K562 (cell line): ENCODE results near the gene BCL10. TPM values are rescaled to one million over a fixed set of nuclear protein-coding genes. Genes with fewer than 3 reads are reported as not detected.

Experiments
- HDAC1 ChIP-seq, 2 experiments: fragments of 450-650 bp; IDR thresholded peaks; 2 replicates each; pipeline ENCODE4 v1.6.1; 2016 to 2017; ENCODE audit warnings: inconsistent platforms in 1 of 2, mild to moderate bottlenecking in 1 of 2, moderate library complexity in 1 of 2
- ILF3 ChIP-seq: fragments of 450-650 bp; IDR thresholded peaks from 2 replicates; pipeline ENCODE4 v1.6.1; 2018; ENCODE audit warnings: antibody characterized with exemption, mild to moderate bottlenecking, moderate library complexity, borderline replicate concordance
- KLF10 ChIP-seq: fragments of 250-450 bp; sonication (Bioruptor Pico); IDR thresholded peaks from 2 replicates; pipeline ENCODE4 v1.6.1; 2021; ENCODE audit warnings: matching md5 sums
- MEF2A ChIP-seq: IDR thresholded peaks from 2 replicates; pipeline ENCODE4 v1.6.1; 2011; ENCODE audit warnings: low read depth, mild to moderate bottlenecking, low read length, moderate library complexity; ENCODE audit not compliant: control insufficient read depth
- MYBL2 ChIP-seq, 2 experiments: fragments of 450-650 bp in 1 of 2; sonication (generic) in 1 of 2; formaldehyde crosslinking in 1 of 2; IDR thresholded peaks; 2 replicates each; pipeline versions ENCODE4 v1.6.1 to v1.8.1; 2017 to 2022; ENCODE audit warnings: borderline replicate concordance in 1 of 2, inconsistent platforms in 1 of 2, low read depth in 1 of 2, mild to moderate bottlenecking in 1 of 2, missing genetic modification reagents in 1 of 2, moderate library complexity in 1 of 2
- NEUROD1 ChIP-seq: fragments of 150-350 bp; IDR thresholded peaks from 2 replicates; pipeline ENCODE4 v1.6.1; 2014; ENCODE audit warnings: borderline replicate concordance, low read length, low read depth; ENCODE audit not compliant: partially characterized antibody
- NFXL1 ChIP-seq: fragments of 450-650 bp; formaldehyde crosslinking; IDR thresholded peaks from 2 replicates; pipeline ENCODE4 v1.4.0; 2021; ENCODE audit warnings: mild to moderate bottlenecking
- PML ChIP-seq: IDR thresholded peaks from 2 replicates; pipeline ENCODE4 v1.6.1; 2012; ENCODE audit warnings: low read length, inconsistent platforms
- SREBF2 ChIP-seq: sonication (generic); formaldehyde crosslinking; IDR thresholded peaks from 2 replicates; pipeline ENCODE4 v1.4.0; 2020; ENCODE audit warnings: mild to moderate bottlenecking, missing genetic modification reagents
- TEAD2 ChIP-seq: fragments of 450-650 bp; IDR thresholded peaks from 2 replicates; pipeline ENCODE4 v1.6.1; 2016; ENCODE audit warnings: missing genetic modification characterization, control low read depth, missing compliant biosample characterization
- polyA plus RNA-seq, 8 experiments: library from polyadenylated mRNA; depleted of rRNA in 4 of 8; stranded (reverse) in 5 of 8; unstranded in 3 of 8; fragments of >200 nt; fragmentation: Nextera tagmentation in 2 of 8; fragmentation: Illumina TruSeq in 1 of 8; extraction: Ambion mirVana in 2 of 8; extraction: Trizol in 1 of 8; gene quantifications; 2 replicates each; pipeline versions ENCODE4 v1.2.1 to v1.2.3, GENCODE V29; 2011 to 2014; ENCODE audit warnings: inconsistent platforms in 1 of 8, missing spikeins in 1 of 8
- total RNA-seq, 7 experiments: library from RNA; depleted of rRNA in 6 of 7; stranded (reverse); fragments of >200 nt in 6 of 7; fragmentation: Illumina TruSeq in 2 of 7; extraction: Trizol in 2 of 7; gene quantifications; 2 replicates each; pipeline versions ENCODE4 v1.2.1 to v1.2.3, GENCODE V29; 2011 to 2021; ENCODE audit warnings: low replicate concordance in 1 of 7
- TF ChIP-seq, protein P1 (sequence below): sonication (generic); formaldehyde crosslinking; IDR thresholded peaks from 2 replicates; pipeline ENCODE4 v1.8.1; 2023; ENCODE audit warnings: mild to moderate bottlenecking, missing genetic modification reagents
- TF ChIP-seq, protein P2 (sequence below): conservative IDR thresholded peaks from 2 replicates; pipeline ENCODE4 v1.6.1; 2011; ENCODE audit warnings: low read depth, mild to moderate bottlenecking, low read length; ENCODE audit not compliant: control insufficient read depth

The BCL10 gene
- total and polyA plus RNA-seq, 9 of the 15 experiments (the other 6 are each of a cell fraction or from before 2014, with no cell fraction given) = 8.0 to 19.4 (median 12.3) TPM

DNA sequence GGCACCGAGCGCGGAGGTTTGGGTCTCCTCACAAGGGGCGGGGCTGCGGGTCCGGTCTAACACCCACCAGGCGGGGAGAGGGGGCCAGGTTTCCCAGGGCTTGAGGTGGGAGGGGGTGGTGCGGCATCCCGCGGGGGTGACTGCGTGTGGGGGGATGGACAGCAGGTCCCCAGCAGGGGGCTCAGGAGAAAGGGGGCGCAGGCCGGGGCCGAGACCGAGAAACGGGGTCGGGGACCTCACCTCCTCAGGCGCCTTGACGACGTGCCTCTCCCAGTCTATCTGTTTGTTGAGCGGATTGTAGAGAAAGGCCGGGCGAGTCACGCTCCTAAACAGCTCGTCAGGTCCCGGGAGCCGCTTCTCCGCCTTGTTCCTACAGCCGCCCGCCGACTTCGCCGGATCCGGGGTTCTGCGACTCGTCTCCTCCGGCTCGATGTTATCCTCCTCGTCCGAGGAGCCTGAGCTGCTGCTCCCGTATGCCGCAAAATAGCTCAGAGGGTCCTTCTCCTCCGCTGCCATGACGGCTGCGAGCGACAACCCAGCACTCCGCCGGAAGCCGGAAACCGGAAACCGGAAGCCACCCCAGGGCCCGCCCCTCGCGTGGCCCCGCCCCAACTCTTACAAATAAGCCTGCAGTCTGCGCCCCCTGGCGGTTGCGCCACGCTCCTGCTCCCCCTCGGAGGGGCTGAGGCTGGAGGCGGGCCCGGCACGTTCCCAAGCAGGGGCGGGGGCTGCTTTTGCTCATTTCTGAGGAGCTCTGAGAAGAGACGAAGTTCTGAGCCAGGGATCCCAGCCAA is 17.1 kb downstream of the BCL10 start, which contains the start of gene C1orf52 (continued):
- TF ChIP-seq, protein P1, sequence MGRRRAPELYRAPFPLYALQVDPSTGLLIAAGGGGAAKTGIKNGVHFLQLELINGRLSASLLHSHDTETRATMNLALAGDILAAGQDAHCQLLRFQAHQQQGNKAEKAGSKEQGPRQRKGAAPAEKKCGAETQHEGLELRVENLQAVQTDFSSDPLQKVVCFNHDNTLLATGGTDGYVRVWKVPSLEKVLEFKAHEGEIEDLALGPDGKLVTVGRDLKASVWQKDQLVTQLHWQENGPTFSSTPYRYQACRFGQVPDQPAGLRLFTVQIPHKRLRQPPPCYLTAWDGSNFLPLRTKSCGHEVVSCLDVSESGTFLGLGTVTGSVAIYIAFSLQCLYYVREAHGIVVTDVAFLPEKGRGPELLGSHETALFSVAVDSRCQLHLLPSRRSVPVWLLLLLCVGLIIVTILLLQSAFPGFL (CRISPR knock-in tag) = no peak
- no peak for TF ChIP-seq SREBF2 (CRISPR knock-in tag)
- no peak for TF ChIP-seq TEAD2 (tag)
- no peak for TF ChIP-seq KLF10 (CRISPR knock-in tag)
- no peak for TF ChIP-seq MYBL2 (IDR thresholded peaks at IDR 0.05; ENCODE audit: low read depth)
- TF ChIP-seq MYBL2 (CRISPR knock-in tag; IDR thresholded peaks at IDR 0.05; ENCODE audit: borderline replicate concordance) = no peak
- TF ChIP-seq ILF3 = no peak
- no peak for TF ChIP-seq NFXL1
- TF ChIP-seq PML = peak; percentile 89
- TF ChIP-seq, protein P2, sequence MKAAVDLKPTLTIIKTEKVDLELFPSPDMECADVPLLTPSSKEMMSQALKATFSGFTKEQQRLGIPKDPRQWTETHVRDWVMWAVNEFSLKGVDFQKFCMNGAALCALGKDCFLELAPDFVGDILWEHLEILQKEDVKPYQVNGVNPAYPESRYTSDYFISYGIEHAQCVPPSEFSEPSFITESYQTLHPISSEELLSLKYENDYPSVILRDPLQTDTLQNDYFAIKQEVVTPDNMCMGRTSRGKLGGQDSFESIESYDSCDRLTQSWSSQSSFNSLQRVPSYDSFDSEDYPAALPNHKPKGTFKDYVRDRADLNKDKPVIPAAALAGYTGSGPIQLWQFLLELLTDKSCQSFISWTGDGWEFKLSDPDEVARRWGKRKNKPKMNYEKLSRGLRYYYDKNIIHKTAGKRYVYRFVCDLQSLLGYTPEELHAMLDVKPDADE = peak; percentile 64; the same call in 1 of the 2 replicates
- TF ChIP-seq MEF2A = no peak
- TF ChIP-seq HDAC1 (IDR thresholded peaks at IDR 0.05) = peak in 1 of 2 experiments; percentile 84; a peak in 2 of 4 replicates
- peak; percentile 44 for TF ChIP-seq NEUROD1
